Stimulated activated naive CD8-positive, alpha-beta T cell treated with anti-CD3 and anti-CD28 coated beads, Interleukin-15, Interleukin-2, amounts not matched to agents 100 ng/mL and 50 ng/mL, for 24 hours (primary cell): ENCODE measurements around the gene AGPAT4.
A peak's percentile ranks its signal among the peaks of the same experiment; 100 is the strongest.

Experiments
- H3K27ac Mint-ChIP-seq: one replicate; pipeline ENCODE4 v1.8.0; 2021; ENCODE audit warnings: mild to moderate bottlenecking, mixed read lengths
- H3K27me3 Mint-ChIP-seq: one replicate; pipeline ENCODE4 v1.8.0; 2021; ENCODE audit warnings: mixed read lengths
- H3K36me3 Mint-ChIP-seq: one replicate; pipeline ENCODE4 v1.8.0; 2021; ENCODE audit warnings: low read depth, mixed read lengths
- H3K4me1 Mint-ChIP-seq: one replicate; pipeline ENCODE4 v1.8.0; 2021; ENCODE audit warnings: low read depth, mixed read lengths
- H3K4me3 Mint-ChIP-seq: one replicate; pipeline ENCODE4 v1.8.0; 2021; ENCODE audit warnings: mild to moderate bottlenecking, mixed read lengths
- H3K9me3 Mint-ChIP-seq: one replicate; pipeline ENCODE4 v1.8.0; 2021; ENCODE audit warnings: mixed read lengths

Gene AGPAT4

DNA sequence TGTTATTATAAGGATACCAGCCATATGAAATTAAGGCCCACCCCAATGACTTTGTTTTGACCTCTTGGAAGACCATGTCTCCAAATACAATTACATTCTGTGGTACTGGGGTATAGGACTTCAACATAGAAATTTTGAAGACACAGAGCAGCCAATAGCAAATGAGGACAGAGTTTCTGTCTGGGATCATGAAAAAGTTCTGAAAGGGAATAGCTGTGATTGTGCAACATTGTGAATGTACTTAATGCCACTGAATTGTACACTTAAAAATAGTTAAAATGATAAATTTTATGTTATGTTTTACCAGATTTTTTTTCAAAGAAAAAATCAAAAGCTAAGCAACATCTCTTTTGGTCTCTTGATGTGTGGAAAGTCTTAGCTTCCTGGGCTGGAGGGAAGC is 27.0 kb upstream of the AGPAT4 start:
- no peaks in the 10 kb centered on the region for H3K4me1 Mint-ChIP-seq

GRCh38 chr6:161299726-161300125 is 25.9 kb upstream of the AGPAT4 start:
- Mint-ChIP-seq H3K9me3 (no peaks in the 10 kb centered on the region), H3K4me3 (no peak overlapping the region)

More for the DNA sequence above, 27.0 kb upstream of the AGPAT4 start:
- Mint-ChIP-seq H3K36me3 (no peaks in the 10 kb centered on the region), H3K27ac (no peak overlapping the region), H3K4me3 (no peak overlapping the region), H3K27me3 (peaks cover 3% of the 10 kb centered on the region), H3K9me3 (no peaks in the 10 kb centered on the region)

GRCh38 chr6:161295784-161296183 is 21.9 kb upstream of the AGPAT4 start:
- Mint-ChIP-seq H3K27me3 (peaks cover 3% of the 10 kb centered on the region), H3K9me3 (no peaks in the 10 kb centered on the region), H3K36me3 (no peaks in the 10 kb centered on the region), H3K4me1 (no peaks in the 10 kb centered on the region), H3K4me3 (no peak overlapping the region), H3K27ac (no peak overlapping the region)

More at GRCh38 chr6:161299726-161300125, 25.9 kb upstream of the AGPAT4 start:
- no peaks in the 10 kb centered on the region for H3K36me3 Mint-ChIP-seq
- no peak overlapping the region for H3K27ac Mint-ChIP-seq
- H3K4me1 Mint-ChIP-seq, result no peaks in the 10 kb centered on the region
- H3K27me3 Mint-ChIP-seq, result peaks cover 3% of the 10 kb centered on the region

GRCh38 chr6:161292650-161293281 is 18.9 kb upstream of the AGPAT4 start:
- no peaks in the 10 kb centered on the region for H3K4me1 Mint-ChIP-seq
- H3K27me3 Mint-ChIP-seq, result no peaks in the 10 kb centered on the region
- H3K27ac Mint-ChIP-seq, result no peak overlapping the region
- no peaks in the 10 kb centered on the region for H3K9me3 Mint-ChIP-seq
- H3K4me3 Mint-ChIP-seq, result no peak overlapping the region
- H3K36me3 Mint-ChIP-seq, result no peaks in the 10 kb centered on the region

DNA sequence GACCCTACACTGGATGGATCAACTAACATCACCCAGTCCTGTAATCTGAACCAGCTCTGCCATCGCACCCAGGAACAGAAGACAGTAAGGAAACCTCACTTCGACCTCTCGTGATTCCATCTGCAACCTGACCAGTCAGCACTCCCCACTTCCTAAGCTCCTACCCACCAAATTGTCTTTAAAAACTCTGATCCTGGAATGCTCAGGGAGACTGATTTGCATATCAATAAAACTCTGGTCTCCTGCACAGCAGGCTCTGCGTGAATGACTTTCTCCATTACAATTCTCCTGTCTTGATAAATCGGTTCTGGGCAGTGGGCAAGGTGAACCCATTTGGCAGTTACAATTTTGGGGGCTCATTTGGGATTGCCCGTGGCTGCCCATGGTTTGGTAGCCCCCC is 18.3 kb upstream of the AGPAT4 start:
- no peaks in the 10 kb centered on the region for H3K4me1 Mint-ChIP-seq
- no peaks in the 10 kb centered on the region for H3K36me3 Mint-ChIP-seq
- H3K9me3 Mint-ChIP-seq, result no peaks in the 10 kb centered on the region
- no peak overlapping the region for H3K27ac Mint-ChIP-seq
- H3K4me3 Mint-ChIP-seq, result no peak overlapping the region
- no peaks in the 10 kb centered on the region for H3K27me3 Mint-ChIP-seq

DNA sequence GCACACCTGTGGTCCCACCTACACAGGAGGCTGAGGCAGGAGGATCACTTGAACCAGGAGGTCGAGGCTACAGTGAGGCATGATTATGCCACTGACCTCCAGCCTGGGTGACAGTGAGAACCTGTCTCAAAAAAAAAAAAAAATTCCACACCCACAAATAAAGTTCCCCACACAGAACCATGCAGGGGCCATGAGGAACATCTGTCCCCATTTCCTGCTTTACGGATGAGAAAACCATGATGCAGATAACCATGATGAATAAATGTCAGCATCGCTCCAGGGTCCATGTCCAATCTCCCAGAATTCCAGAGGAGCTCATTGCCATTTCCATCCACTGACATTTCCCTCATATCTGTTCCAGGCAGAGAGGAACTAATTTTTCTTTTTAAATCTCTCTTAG is 16.9 kb upstream of the AGPAT4 start:
- H3K36me3 Mint-ChIP-seq, result no peaks in the 10 kb centered on the region
- H3K4me1 Mint-ChIP-seq, result no peaks in the 10 kb centered on the region
- no peaks in the 10 kb centered on the region for H3K9me3 Mint-ChIP-seq
- no peaks in the 10 kb centered on the region for H3K27me3 Mint-ChIP-seq
- H3K4me3 Mint-ChIP-seq, result no peak overlapping the region
- H3K27ac Mint-ChIP-seq, result no peak overlapping the region

DNA sequence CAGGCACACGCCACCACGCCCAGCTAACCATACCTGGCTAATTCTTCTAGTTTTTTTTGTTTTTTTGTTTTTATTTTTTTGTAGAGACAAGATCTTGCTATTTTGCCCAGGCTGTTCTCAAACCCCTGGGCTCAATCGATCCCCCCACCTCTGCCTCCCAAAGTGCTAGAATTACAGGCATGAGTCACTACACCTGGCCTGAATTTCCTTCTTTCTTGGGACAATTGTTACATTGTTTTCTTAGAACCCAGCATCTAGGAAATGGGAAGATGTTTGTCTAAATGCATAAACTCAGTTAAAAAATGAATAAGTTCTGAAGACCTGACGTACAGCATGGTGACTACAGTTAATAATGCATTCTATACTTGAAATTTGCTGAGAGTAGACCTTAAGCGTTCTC is 10.8 kb upstream of the AGPAT4 start:
- no peak overlapping the region for H3K27ac Mint-ChIP-seq
- no peaks in the 10 kb centered on the region for H3K4me1 Mint-ChIP-seq
- H3K36me3 Mint-ChIP-seq, result no peaks in the 10 kb centered on the region
- H3K4me3 Mint-ChIP-seq, result no peak overlapping the region
- peaks cover 12% of the 10 kb centered on the region for H3K27me3 Mint-ChIP-seq
- H3K9me3 Mint-ChIP-seq, result peaks cover 8% of the 10 kb centered on the region

DNA sequence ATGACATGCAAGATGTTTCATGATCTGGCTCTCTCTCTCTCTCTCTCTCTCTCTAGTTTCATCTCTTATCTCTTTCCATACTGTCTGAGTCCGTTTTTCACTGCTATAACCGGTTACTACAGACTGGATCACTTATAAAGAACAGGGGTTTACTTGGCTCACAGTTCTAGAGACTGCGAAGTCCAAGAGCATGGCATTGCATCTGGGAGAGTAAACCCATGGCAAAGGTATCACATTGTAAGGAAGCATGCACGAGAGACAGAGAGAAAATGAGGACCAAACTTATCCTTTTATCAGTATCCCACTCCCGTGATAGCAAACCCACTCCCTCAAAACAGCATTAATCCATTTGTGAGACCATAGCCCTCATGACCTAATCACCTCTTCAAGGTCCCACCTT is 7.2 kb upstream of the AGPAT4 start:
- H3K9me3 Mint-ChIP-seq, result peaks cover 8% of the 10 kb centered on the region
- no peak overlapping the region for H3K4me3 Mint-ChIP-seq
- peaks cover 18% of the 10 kb centered on the region for H3K27me3 Mint-ChIP-seq
- H3K36me3 Mint-ChIP-seq, result no peaks in the 10 kb centered on the region
- H3K4me1 Mint-ChIP-seq, result no peaks in the 10 kb centered on the region
- no peak overlapping the region for H3K27ac Mint-ChIP-seq

GRCh38 chr6:161279677-161280415 is 6.0 kb upstream of the AGPAT4 start:
- Mint-ChIP-seq H3K4me1 (peaks cover 5% of the 10 kb centered on the region), H3K27me3 (peaks cover 24% of the 10 kb centered on the region), H3K36me3 (no peaks in the 10 kb centered on the region), H3K4me3 (no peak overlapping the region), H3K27ac (no peak overlapping the region), H3K9me3 (peaks cover 8% of the 10 kb centered on the region)

GRCh38 chr6:161276605-161277155 is 2.8 kb upstream of the AGPAT4 start:
- H3K36me3 Mint-ChIP-seq, result no peaks in the 10 kb centered on the region
- peaks cover 8% of the 10 kb centered on the region for H3K9me3 Mint-ChIP-seq
- peaks cover 21% of the 10 kb centered on the region for H3K27me3 Mint-ChIP-seq
- no peak overlapping the region for H3K4me3 Mint-ChIP-seq
- H3K4me1 Mint-ChIP-seq, result peaks cover 23% of the 10 kb centered on the region
- H3K27ac Mint-ChIP-seq, result no peak overlapping the region

- Mint-ChIP-seq H3K4me1 (peaks cover 23% of the 10 kb centered on the region), H3K27ac (peak overlapping the region; percentile 6), H3K9me3 (no peaks in the 10 kb centered on the region), H3K4me3 (no peak overlapping the region), H3K27me3 (peaks cover 13% of the 10 kb centered on the region), H3K36me3 (no peaks in the 10 kb centered on the region)
Measured at GRCh38 chr6:161274898-161275297, 1.0 kb upstream of the AGPAT4 start.

DNA sequence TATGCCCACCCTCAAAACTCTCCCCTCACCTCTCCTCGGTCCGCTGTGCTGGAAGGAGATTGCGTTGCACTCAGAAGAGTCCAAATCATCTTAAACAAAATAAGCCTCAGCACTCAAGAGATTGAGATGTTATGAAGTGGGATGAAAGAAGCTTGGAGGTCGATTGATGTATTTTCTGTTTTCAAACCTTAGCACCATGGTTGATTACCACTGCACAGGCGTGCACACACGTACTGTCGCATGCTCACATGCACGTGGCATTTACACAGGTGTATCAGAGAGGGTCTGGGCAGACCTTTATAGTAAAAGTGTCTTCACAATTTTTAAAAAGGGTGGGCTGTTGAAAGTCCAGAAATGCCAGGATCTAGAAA is 612 bp upstream of the AGPAT4 start:
- no peaks in the 10 kb centered on the region for H3K9me3 Mint-ChIP-seq
- peaks cover 23% of the 10 kb centered on the region for H3K4me1 Mint-ChIP-seq
- H3K36me3 Mint-ChIP-seq, result peaks cover 4% of the 10 kb centered on the region
- peak overlapping the region; percentile 80 for H3K4me3 Mint-ChIP-seq
- peaks cover 13% of the 10 kb centered on the region for H3K27me3 Mint-ChIP-seq
- H3K27ac Mint-ChIP-seq, result peak overlapping the region; percentile 84

DNA sequence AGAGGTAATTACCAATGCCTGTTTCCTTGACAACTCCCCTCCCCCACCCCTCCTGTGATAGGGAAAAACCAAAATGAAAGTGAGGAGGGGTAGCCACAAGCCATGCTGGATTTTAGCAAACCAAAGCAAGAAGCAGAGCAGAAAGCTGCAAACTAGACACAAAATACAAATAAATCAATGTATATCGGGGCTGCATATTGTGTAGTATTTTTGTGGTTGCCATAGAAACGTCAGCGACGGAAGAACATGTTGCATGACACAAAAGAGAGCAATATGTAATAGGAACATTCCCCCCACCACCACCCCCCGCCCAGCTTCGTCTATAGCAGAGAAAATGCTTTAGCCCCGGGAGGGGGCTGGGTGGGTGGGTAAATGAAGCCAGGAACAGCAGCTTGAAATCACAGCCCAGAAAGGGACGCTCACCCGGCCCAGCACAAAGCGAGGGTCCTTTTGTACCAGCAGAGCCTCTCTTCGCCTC is 548 bp downstream of the AGPAT4 start:
- H3K27me3 Mint-ChIP-seq, result peaks cover 10% of the 10 kb centered on the region
- peak overlapping the region; percentile 80 for H3K4me3 Mint-ChIP-seq

DNA sequence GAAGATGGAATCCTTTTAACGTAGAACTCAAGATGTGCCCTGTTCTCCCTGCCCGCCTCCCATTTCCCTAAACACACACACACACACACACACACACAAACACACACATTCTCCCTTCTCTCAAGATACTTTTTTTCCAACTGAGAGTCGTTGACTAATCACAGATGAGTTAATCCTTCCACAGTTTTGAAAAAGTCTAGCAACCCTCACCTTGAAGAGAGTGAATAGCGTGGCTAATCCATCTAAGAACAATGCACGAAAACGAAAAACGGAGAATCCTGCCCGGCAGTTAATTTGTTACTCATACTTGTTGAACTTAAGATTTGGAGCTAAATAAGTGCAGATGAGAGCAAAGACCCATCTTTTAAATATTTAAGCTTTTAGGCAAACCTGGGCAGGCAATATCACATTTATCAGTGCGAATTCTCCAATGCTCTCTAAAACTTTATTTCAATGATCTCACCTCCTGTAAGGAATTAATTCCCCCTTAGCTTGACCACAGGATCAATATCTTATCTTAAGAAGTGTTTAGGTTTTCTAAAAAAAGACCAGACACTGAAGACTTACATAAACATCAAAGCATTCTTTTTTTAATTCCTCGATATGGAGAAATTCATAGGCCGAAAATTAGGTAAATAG is 1.1 kb downstream of the AGPAT4 start:
- peaks cover 10% of the 10 kb centered on the region for H3K27me3 Mint-ChIP-seq
- peaks cover 4% of the 10 kb centered on the region for H3K36me3 Mint-ChIP-seq
- H3K27ac Mint-ChIP-seq, result peak overlapping the region; percentile 85
- peaks cover 23% of the 10 kb centered on the region for H3K4me1 Mint-ChIP-seq
- H3K9me3 Mint-ChIP-seq, result no peaks in the 10 kb centered on the region
- H3K4me3 Mint-ChIP-seq, result peak overlapping the region; percentile 80

More for the DNA sequence above, 548 bp downstream of the AGPAT4 start:
- H3K36me3 Mint-ChIP-seq, result peaks cover 4% of the 10 kb centered on the region
- H3K4me1 Mint-ChIP-seq, result peaks cover 23% of the 10 kb centered on the region
- no peaks in the 10 kb centered on the region for H3K9me3 Mint-ChIP-seq
- H3K27ac Mint-ChIP-seq, result peak overlapping the region; percentile 85
